HepG2 (cell line): ENCODE measurements around the gene TRIM42. TPM values are rescaled to one million over a fixed set of nuclear protein-coding genes. Genes with fewer than 3 reads are reported as not detected.

Source experiments
- ATAC-seq: fragments of 200-7000 bp; cut with Tn5 transposase; 3 replicates; pipeline ENCODE4 v1.9.1; 2020; ENCODE audit warnings: mild to moderate bottlenecking, moderate library complexity
- BruUV-seq: library from RNA; stranded (reverse); fragments of 400-500 nt; replicated peaks from 2 replicates; lab custom pipeline; 2021; lab: Mats Ljungman, UMichigan
- CTCF ChIA-PET: fragments of 300-600 bp; formaldehyde crosslinking; extraction: SDS; loops from one replicate; lab custom pipeline; 2021; ENCODE audit warnings: low total read pairs, inconsistent platforms, low intra/inter-chr PET ratio; lab: Yijun Ruan, JAX
- POLR2A ChIA-PET: fragments of 350-600 bp; sonication (Branson Sonifier 250); formaldehyde crosslinking; loops from one replicate; lab custom pipeline; 2020; ENCODE audit warnings: antibody characterized with exemption, inconsistent platforms; lab: Yijun Ruan, JAX
- DNase-seq: peaks from one replicate; pipeline ENCODE4 v3.0.0-alpha.2; 2015; ENCODE audit warnings: low spot score
- FAIRE-seq: peaks from 3 replicates; lab custom pipeline; 2011; peaks lifted over from hg19 to GRCh38; lab: Jason Lieb, UNC
- H2AFZ ChIP-seq: one replicate; pipeline ENCODE4 v1.6.1; 2011; ENCODE audit warnings: low read length, inconsistent platforms
- H3K27ac ChIP-seq: fragments of 300-600 bp; 3 replicates; pipeline ENCODE4 v1.8.0; 2011; ENCODE audit warnings: mixed run types, mild to moderate bottlenecking, mixed read lengths, low read length, inconsistent platforms; ENCODE audit not compliant: insufficient read depth; ENCODE audit errors: extremely low read length
- H3K27me3 ChIP-seq, 2 experiments: fragments of 200-600 bp in 1 of 2; 2 replicates in 1 of 2; 3 replicates in 1 of 2; pipeline versions ENCODE4 v1.6.0 to v1.8.0; 2011; ENCODE audit warnings: low read length in 2 of 2, mild to moderate bottlenecking in 2 of 2, moderate library complexity in 2 of 2, inconsistent platforms in 1 of 2; ENCODE audit not compliant: insufficient read depth in 2 of 2, control insufficient read depth in 1 of 2
- H3K36me3 ChIP-seq, 2 experiments: fragments of 200-600 bp in 1 of 2; replicated peaks in 1 of 2; 2 replicates in 1 of 2; 3 replicates in 1 of 2; pipeline versions ENCODE4 v1.5.1 to v1.8.0; 2011; ENCODE audit warnings: low read length in 2 of 2, inconsistent platforms in 1 of 2; ENCODE audit not compliant: insufficient read depth in 2 of 2, control insufficient read depth in 1 of 2
- H3K4me1 ChIP-seq: 2 replicates; pipeline ENCODE4 v1.5.1; 2012; ENCODE audit warnings: low read length, inconsistent platforms; ENCODE audit not compliant: insufficient read depth
- H3K4me2 ChIP-seq: 2 replicates; pipeline ENCODE4 v1.6.0; 2011; ENCODE audit warnings: low read depth, low read length, inconsistent platforms
- H3K4me3 ChIP-seq, 3 experiments: fragments of 200-600 bp in 1 of 3; sonication (generic), shearing (Covaris generic) in 1 of 3; replicated peaks in 1 of 3; 2 replicates each; pipeline ENCODE4 v1.5.1; 2011 to 2016; ENCODE audit warnings: low read length in 3 of 3, inconsistent platforms in 2 of 3, low read depth in 2 of 3, mild to moderate bottlenecking in 2 of 3, control low read depth in 1 of 3, mixed read lengths in 1 of 3; ENCODE audit not compliant: insufficient read depth in 1 of 3
- H3K79me2 ChIP-seq: one replicate; pipeline ENCODE4 v1.6.1; 2011; ENCODE audit warnings: low read length, inconsistent platforms; ENCODE audit not compliant: insufficient read depth
- H3K9ac ChIP-seq: 2 replicates; pipeline ENCODE4 v1.6.0; 2011; ENCODE audit warnings: mild to moderate bottlenecking, low read depth, low read length, inconsistent platforms; ENCODE audit not compliant: insufficient read depth
- H3K9me3 ChIP-seq: 2 replicates; pipeline ENCODE4 v1.5.1; 2012; ENCODE audit warnings: mild to moderate bottlenecking, low read length
- H4K20me1 ChIP-seq: 2 replicates; pipeline ENCODE4 v1.6.0; 2011; ENCODE audit warnings: inconsistent platforms, mild to moderate bottlenecking, low read length, moderate library complexity; ENCODE audit not compliant: insufficient read depth
- HNF4A ChIP-seq: sonication (generic); formaldehyde crosslinking; IDR thresholded peaks from 2 replicates; pipeline ENCODE4 v1.4.0; 2020; ENCODE audit warnings: missing genetic modification reagents
- PAXIP1 ChIP-seq: sonication (generic); formaldehyde crosslinking; conservative IDR thresholded peaks from 2 replicates; pipeline ENCODE4 v1.4.0; 2020; ENCODE audit warnings: mild to moderate bottlenecking, missing genetic modification reagents, moderate library complexity
- USF2 ChIP-seq, 2 experiments: sonication (generic) in 1 of 2; formaldehyde crosslinking in 1 of 2; IDR thresholded peaks; 2 replicates each; pipeline versions ENCODE4 v1.5.1 to v1.6.1; 2011 to 2020; ENCODE audit warnings: borderline replicate concordance in 1 of 2, low read depth in 1 of 2, low read length in 1 of 2, mild to moderate bottlenecking in 1 of 2, missing genetic modification reagents in 1 of 2, moderate library complexity in 1 of 2
- ZNF446 ChIP-seq: sonication (generic); formaldehyde crosslinking; IDR thresholded peaks from 2 replicates; pipeline ENCODE4 v1.5.0; 2020; ENCODE audit warnings: mild to moderate bottlenecking, missing genetic modification reagents
- WGBS: methylation state at CpG from one replicate; pipeline ENCODE4 v1.1.6; 2017; ENCODE audit warnings: low lambda C conversion rate; 5-methylcytosine and 5-hydroxymethylcytosine counted together
- in situ Hi-C: cut with HindIII; loops from 2 replicates; pipeline ENCODE4 v1.10.0; 2017; ENCODE audit warnings: low pct_unique_long_range_greater_than_20kb; ENCODE audit not compliant: extremely low pct_ligation_motif_present
- intact Hi-C: fragments of 100-400 bp; cut with micrococcal nuclease; formaldehyde crosslinking; loops from one replicate; pipeline ENCODE4 v1.10.0; 2022; ENCODE audit not compliant: unreplicated experiment
- polyA plus RNA-seq, 8 experiments: library from polyadenylated mRNA; depleted of rRNA in 3 of 8; stranded (reverse) in 7 of 8; unstranded in 1 of 8; fragments of >200 nt; fragmentation: Illumina TruSeq in 4 of 8; extraction: Trizol in 4 of 8; gene quantifications; 2 replicates each; pipeline versions ENCODE4 v1.2.1 to v1.2.3, GENCODE V29; 2011 to 2016; ENCODE audit warnings: low read depth in 4 of 8, missing spikeins in 1 of 8, mixed read lengths in 1 of 8; ENCODE audit not compliant: insufficient read depth in 1 of 8
- total RNA-seq, 5 experiments: library from RNA; depleted of rRNA; stranded (reverse); fragments of >200 nt; fragmentation: Illumina TruSeq; extraction: Trizol; gene quantifications; 2 replicates each; pipeline ENCODE4 v1.2.3, GENCODE V29; 2016; ENCODE audit warnings: low read depth in 1 of 5

The TRIM42 gene
- total and polyA plus RNA-seq, 2 of the 13 experiments (the other 11 are each of a cell fraction or from before 2014, with no cell fraction given), result not detected

- DNase-seq, result peak; percentile 38
- TF ChIP-seq HNF4A (CRISPR knock-in tag), result peak; percentile 61
- 0 out of 2 replicates have a peak, but pooled peaks have one; percentile 11 for TF ChIP-seq PAXIP1 (CRISPR knock-in tag)
- TF ChIP-seq ZNF446 (CRISPR knock-in tag), result no peak
- no peak for TF ChIP-seq USF2 (IDR thresholded peaks at IDR 0.05; ENCODE audit: low read depth, low read length)
- peak; percentile 31; the same call in 1 of the 2 replicates for TF ChIP-seq USF2 (CRISPR knock-in tag; IDR thresholded peaks at IDR 0.05; ENCODE audit: borderline replicate concordance)
- no peaks in the 10 kb centered on the region for H4K20me1 ChIP-seq
- peaks cover 26% of the 10 kb centered on the region for H3K4me1 ChIP-seq
- no peak overlapping the region for H2AFZ ChIP-seq
- H3K27me3 ChIP-seq, result no peaks in the 10 kb centered on the region
- 80% methylated on average over 5 of the region's 5 CpGs for WGBS
- no peak overlapping the region for H3K27ac ChIP-seq
- BruUV-seq, result no TSS peak
- H3K4me2 ChIP-seq, result no peak overlapping the region
- H3K4me3 ChIP-seq, result no peak overlapping the region
- POLR2A ChIA-PET, result interaction anchor here (1.2 kb wide), 1 partner anchor 8 kb away, joined by 6 read pairs; no protein-coding TSS in a partner anchor
- H3K9me3 ChIP-seq, result no peaks in the 10 kb centered on the region
- in situ Hi-C loops (no loop called here), intact Hi-C loops (no loop called here)
- H3K9ac ChIP-seq, result no peak overlapping the region
- no peaks in the 10 kb centered on the region for H3K36me3 ChIP-seq
- peak; percentile 46 for FAIRE-seq
- CTCF ChIA-PET, result no interaction called here
- H3K79me2 ChIP-seq, result no peaks in the 10 kb centered on the region
- peak; percentile 87 for ATAC-seq
Measured at GRCh38 chr3:140719841-140720614, 42.2 kb downstream of the TRIM42 start.
